GM21825 (cell line): Measurements from ENCODE around the gene ST6GAL1.
A peak's percentile ranks its signal among the peaks of the same experiment; 100 is the strongest.
"Not testable (repeated sequence)": the region's sequence is repeated elsewhere in the genome, so short reads cannot be mapped to it uniquely, and the experiment has no call there.

Experiments used
- ATAC-seq: cut with Tn5 transposase; IDR thresholded peaks from one replicate; pipeline ENCODE4 v1.9.1; 2021; ENCODE audit warnings: mild to moderate bottlenecking, moderate library complexity; ENCODE audit not compliant: unreplicated experiment

The ST6GAL1 gene

GRCh38 chr3:187017511-187018230 is 87.3 kb downstream of the ST6GAL1 start:
- no peak for ATAC-seq

DNA sequence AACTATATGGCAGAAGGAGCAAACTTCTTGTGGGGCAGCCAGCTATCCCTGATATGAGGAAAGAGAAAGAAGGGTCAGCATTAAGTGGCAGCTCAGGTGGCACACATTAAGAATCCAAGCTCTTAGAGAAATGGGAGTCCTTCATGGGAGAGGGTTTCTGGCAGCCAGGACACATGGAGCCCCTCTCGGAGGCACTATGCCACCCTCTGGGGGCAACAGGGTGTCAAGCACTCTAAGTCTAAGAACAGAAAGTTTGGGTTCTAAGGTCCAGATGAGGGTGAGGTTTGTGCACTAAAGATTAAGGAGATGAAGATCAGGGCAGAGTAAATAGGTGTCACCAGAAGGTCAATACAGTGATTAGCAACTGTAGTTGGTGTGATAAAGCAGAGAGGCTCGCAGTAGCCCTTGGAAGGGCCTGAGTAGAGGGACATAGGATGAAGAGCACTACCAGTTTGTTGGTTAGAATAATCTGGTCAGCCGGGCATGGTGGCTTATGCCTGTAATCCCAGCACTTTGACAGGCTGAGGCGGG is 89.3 kb downstream of the ST6GAL1 start:
- no peak for ATAC-seq

GRCh38 chr3:187020376-187020775 is 90.0 kb downstream of the ST6GAL1 start:
- ATAC-seq: no peak

- ATAC-seq: peak; percentile 40
These were observed 91.5 kb downstream of the ST6GAL1 start for GRCh38 chr3:187021748-187022402.

DNA sequence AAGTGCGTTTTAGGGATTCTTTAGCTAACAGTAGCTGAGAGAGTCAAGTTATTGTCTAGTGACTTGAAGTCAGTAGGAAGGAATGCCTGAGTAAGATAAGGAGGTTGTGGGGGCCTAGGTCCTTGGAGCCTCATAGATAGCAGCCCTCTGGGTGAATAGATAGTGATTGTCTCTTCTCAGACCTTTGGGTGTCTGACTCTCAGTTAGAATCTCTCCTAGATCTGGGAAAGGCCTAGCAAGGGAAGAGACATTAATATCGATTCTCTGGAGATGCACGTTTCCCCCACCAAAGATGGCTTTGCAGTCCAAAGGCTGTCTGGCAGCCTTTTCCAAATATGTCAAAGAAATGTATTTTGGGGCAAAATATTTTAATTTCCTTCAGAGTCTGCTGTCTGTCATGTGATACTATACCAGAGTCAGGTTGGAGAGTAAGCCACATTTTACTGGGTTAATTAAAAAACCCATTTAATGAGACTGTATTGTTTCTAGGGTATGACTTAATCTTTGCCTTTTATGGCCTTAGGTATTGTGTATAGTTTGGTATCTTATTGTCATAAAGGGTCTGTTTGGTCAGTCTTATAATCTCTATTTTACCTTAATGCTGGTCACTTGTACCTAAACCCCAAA is 92.2 kb downstream of the ST6GAL1 start:
- no peak for ATAC-seq

- not testable (repeated sequence) for ATAC-seq
These were observed 93.0 kb downstream of the ST6GAL1 start for GRCh38 chr3:187023340-187023739.

DNA sequence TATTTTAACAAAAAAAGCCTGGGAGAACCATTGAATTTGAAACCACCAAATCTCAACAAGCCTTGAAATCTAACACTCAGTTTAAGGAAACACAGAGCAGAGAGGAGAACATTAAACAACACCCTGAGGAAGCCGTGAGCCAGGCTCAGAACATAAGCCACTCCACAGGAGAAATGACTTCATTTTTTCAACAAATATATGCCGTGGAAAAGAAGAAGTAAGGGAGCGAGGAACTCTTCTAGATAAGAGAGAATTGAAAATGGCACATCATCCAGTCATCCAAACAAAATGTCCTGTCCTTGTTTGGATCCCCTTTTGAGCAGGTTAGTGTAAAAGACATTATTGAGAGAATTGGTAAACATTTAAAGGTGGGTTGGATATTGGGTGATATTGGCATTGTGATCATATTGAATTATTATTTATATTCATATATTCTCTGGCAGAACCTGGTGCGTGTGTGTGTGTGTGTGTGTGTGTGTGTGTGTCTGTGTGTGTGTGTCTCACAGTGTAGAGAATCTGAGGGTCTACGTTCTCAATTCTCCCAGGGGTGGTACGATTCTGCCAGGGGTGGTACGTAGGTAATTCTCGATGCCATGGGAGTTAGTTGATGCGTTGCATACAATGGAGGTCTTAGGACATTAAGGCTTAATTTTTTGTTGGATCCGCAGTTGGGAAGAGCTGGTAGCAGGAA is 94.4 kb downstream of the ST6GAL1 start:
- ATAC-seq: no peak

DNA sequence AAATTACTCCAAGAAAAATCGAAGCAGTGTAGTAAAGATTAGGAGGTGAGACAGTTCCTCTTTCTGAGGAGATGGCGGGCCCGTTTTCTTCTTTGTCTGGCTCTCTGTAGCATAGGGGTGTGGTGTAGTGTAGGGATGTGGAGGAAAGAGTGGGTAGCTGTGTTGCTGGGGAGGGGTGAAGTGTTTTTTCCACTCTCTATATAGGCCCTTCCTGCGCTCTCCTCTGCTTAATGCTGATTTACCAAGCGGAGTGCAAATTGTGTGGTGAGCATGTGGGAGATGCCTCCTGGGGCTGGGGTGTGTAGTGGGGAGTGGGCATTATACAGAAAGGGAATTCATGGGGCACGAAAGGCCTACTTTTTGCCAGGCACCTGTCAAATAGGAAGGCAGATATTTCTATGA is 94.9 kb downstream of the ST6GAL1 start:
- peak; percentile 29 for ATAC-seq

DNA sequence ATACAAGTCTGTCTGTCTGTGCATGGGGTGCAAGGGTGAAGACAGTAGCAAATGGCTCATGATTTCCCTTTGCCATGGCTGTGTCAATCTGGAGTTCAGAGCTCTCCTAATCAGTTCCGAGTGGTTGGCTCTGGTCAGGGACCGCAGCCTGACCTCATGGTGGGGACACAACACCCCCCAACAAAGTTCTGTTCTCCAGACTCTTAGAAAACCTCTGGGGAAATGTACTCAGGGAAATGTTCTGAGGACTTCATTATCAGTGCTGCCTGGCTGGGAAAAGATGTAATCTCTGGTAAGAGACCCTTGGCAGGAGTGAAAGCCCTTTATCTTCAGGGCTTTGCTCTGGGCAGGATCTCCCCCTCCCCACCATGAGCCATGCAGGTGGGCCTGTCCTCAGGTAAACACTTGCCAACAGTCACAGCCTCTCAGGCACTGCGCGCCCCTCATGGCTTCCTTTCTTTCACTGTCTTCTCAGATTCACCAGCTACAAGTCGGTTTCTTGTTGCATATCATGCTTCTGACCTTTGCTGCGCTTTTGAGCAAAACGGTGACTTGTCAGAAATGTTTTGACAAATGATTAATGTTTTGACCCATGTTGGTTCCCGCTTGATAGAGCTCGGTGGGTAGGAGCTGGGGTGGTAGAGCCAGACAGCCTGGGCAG is 95.5 kb downstream of the ST6GAL1 start:
- peak; percentile 33 for ATAC-seq

GRCh38 chr3:187026317-187026670 is 96.0 kb downstream of the ST6GAL1 start:
- no peak for ATAC-seq

GRCh38 chr3:187027531-187028278 is 97.4 kb downstream of the ST6GAL1 start:
- ATAC-seq: no peak

GRCh38 chr3:187031934-187032333 is 101.6 kb downstream of the ST6GAL1 start:
- no peak for ATAC-seq

- ATAC-seq: no peak
These were observed 106.1 kb downstream of the ST6GAL1 start for GRCh38 chr3:187036394-187036793.

GRCh38 chr3:187039100-187039722 is 108.9 kb downstream of the ST6GAL1 start:
- no peak for ATAC-seq

GRCh38 chr3:187039723-187040414 is 109.5 kb downstream of the ST6GAL1 start:
- no peak for ATAC-seq

- no peak for ATAC-seq
These were observed 110.4 kb downstream of the ST6GAL1 start for GRCh38 chr3:187040516-187041361.

DNA sequence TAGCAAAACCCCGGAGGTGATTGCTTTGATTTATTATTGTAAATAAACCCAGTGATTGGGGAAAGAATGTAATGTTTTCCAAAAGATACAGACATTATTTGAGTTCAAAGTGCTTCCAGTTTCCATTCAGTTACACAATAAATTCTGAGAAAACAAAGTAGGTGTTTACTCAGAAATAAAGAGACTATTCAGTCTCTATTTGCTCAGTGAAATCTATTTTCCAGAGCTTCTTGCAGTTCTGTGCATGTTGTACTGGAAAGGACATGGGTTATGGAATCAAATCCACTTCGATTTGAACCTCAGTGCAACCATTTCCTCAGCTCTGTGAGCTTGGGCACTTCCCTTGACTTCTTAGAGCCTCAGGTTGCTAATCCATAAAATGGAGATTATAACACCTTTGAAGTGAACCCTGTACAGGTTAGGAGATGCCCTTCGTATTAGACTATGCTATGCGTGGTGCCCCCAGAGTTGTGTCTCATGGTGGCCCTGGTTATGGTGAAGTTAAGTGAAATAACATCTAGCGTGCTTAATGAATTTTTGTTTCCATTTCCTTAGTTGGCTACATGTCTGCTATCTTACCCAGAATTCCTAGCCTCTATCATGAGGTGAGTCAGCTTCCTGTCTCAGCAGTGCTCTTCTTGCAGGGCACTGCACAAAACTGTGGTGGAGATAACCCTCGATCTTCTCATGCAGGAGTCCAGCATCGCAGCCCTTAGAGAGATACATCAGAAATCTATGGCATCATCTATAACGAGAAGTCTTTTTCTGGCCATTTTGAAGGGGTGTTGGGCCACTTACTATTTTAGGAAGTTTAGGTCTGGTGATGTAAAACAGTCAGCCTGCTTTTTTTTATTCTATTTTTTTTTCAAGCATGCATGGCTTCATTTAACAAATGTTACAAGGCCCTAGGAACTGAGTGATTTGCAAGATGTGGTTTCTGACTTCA is 111.3 kb downstream of the ST6GAL1 start:
- peak; percentile 49 for ATAC-seq
